GM12873 (cell line): ENCODE measurements around the gene VPS26C.

Experiments used
- CTCF ChIP-seq: IDR thresholded peaks from 2 replicates; pipeline ENCODE4 v1.5.1; 2012; ENCODE audit warnings: low read depth, mild to moderate bottlenecking, moderate library complexity, low read length, control low read depth; ENCODE audit not compliant: insufficient read depth; ENCODE audit errors: missing control alignments

VPS26C gene

GRCh38 chr21:37200641-37201480 is 66.3 kb downstream of the VPS26C start:
- no peak for TF ChIP-seq CTCF

GRCh38 chr21:37199057-37199924 is 67.8 kb downstream of the VPS26C start:
- no peak for TF ChIP-seq CTCF

- TF ChIP-seq CTCF: no peak
These were observed 69.4 kb downstream of the VPS26C start for GRCh38 chr21:37197746-37198145.

- no peak for TF ChIP-seq CTCF
These were observed 70.3 kb downstream of the VPS26C start for GRCh38 chr21:37196847-37197246.

GRCh38 chr21:37195610-37196009 is 71.5 kb downstream of the VPS26C start:
- no peak for TF ChIP-seq CTCF

GRCh38 chr21:37195059-37195458 is 72.1 kb downstream of the VPS26C start:
- no peak for TF ChIP-seq CTCF

- no peak for TF ChIP-seq CTCF
These were observed 73.5 kb downstream of the VPS26C start for GRCh38 chr21:37193676-37194075.
